Measurements from ENCODE around the gene HDHD2. TPM values are rescaled to one million over a fixed set of nuclear protein-coding genes. Genes with fewer than 3 reads are reported as not detected.
A peak's percentile ranks its signal among the peaks of the same experiment; 100 is the strongest.
"Not testable (repeated sequence)": the region's sequence is repeated elsewhere in the genome, so short reads cannot be mapped to it uniquely, and the experiment has no call there.

Gene HDHD2
- total RNA-seq, 6 experiments from 2014 or later, result 22.1 to 27.6 (median 23.3) TPM

DNA sequence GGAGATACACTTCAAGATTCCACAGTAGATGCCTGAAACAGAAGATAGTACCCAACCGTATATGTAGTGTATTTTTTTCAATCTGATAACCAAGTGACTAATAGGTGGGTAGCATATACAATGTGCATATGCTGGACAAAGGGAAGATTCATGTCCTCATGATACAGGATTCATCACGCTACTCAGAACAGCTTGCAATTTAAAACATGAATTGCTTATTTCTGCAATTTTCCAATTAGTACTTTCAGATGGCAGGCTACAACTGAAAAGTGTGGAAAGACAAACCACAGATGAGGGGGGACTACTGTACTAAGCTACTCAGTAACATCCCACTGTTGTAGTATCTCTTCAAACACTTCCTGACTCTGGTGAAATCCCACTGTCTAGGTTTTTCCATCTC, 22.2 kb upstream of the HDHD2 start:
- no peaks in the 10 kb centered on the region for H3K27me3 Mint-ChIP-seq (ENCODE audit: insufficient read depth)
- H3K36me3 Mint-ChIP-seq (ENCODE audit: low read depth), result no peaks in the 10 kb centered on the region
- H3K4me3 Mint-ChIP-seq, result no peak overlapping the region
- H3K9me3 Mint-ChIP-seq, result no peaks in the 10 kb centered on the region
- H3K27ac Mint-ChIP-seq, result no peak overlapping the region
- DNase-seq, result no peak
- TF ChIP-seq, protein P1, sequence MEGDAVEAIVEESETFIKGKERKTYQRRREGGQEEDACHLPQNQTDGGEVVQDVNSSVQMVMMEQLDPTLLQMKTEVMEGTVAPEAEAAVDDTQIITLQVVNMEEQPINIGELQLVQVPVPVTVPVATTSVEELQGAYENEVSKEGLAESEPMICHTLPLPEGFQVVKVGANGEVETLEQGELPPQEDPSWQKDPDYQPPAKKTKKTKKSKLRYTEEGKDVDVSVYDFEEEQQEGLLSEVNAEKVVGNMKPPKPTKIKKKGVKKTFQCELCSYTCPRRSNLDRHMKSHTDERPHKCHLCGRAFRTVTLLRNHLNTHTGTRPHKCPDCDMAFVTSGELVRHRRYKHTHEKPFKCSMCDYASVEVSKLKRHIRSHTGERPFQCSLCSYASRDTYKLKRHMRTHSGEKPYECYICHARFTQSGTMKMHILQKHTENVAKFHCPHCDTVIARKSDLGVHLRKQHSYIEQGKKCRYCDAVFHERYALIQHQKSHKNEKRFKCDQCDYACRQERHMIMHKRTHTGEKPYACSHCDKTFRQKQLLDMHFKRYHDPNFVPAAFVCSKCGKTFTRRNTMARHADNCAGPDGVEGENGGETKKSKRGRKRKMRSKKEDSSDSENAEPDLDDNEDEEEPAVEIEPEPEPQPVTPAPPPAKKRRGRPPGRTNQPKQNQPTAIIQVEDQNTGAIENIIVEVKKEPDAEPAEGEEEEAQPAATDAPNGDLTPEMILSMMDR (IDR thresholded peaks at IDR 0.05), result no peak
- no peaks in the 10 kb centered on the region for H3K4me1 Mint-ChIP-seq (ENCODE audit: low read depth)

DNA sequence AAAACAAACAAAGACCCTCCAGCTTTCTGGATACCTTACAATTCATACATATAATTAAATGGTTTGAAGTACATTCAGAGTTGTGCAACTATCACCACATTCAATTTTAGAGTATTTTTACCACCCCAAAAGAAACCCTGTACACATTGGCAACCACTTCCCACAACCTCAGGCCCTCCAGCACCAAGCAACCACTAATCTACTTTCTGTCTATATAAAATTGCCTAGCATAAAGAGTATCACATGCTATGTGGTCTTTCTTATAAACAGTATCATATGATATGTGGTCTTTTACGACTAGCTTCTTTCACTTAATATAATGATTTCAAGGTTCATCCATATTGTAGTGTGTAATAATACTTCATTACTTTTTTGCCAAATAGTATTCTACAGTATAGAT, 18.6 kb upstream of the HDHD2 start:
- H3K4me1 Mint-ChIP-seq (ENCODE audit: low read depth), result peaks cover 22% of the 10 kb centered on the region
- no peak overlapping the region for H3K4me3 Mint-ChIP-seq
- TF ChIP-seq, protein P1 (IDR thresholded peaks at IDR 0.05), result no peak
- peaks cover 2% of the 10 kb centered on the region for H3K27me3 Mint-ChIP-seq (ENCODE audit: insufficient read depth)
- no peak for DNase-seq
- no peaks in the 10 kb centered on the region for H3K9me3 Mint-ChIP-seq
- H3K27ac Mint-ChIP-seq, result no peak overlapping the region
- no peaks in the 10 kb centered on the region for H3K36me3 Mint-ChIP-seq (ENCODE audit: low read depth)

DNA sequence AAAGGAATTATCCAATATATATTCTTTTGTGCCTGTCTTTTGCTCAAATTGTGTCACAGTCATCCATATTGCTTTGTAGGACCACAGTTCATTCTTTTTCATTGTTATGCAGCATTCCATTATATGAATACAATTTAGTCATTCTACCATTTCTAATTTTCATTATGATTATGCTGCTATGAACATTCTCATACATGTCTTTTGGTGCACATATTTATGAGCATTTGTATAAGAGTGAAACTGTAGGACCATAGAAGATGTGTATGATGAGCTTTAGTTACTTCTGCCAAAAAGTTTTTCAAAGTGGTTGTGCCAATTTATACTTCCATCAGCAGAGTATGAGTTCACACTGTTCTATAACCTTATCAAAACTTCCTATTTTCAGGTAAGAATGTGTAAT, 18.2 kb upstream of the HDHD2 start:
- H3K27me3 Mint-ChIP-seq (ENCODE audit: insufficient read depth), result peaks cover 2% of the 10 kb centered on the region
- peaks cover 26% of the 10 kb centered on the region for H3K4me1 Mint-ChIP-seq (ENCODE audit: low read depth)
- H3K27ac Mint-ChIP-seq, result no peak overlapping the region
- TF ChIP-seq, protein P1 (IDR thresholded peaks at IDR 0.05), result no peak
- no peak overlapping the region for H3K4me3 Mint-ChIP-seq
- H3K9me3 Mint-ChIP-seq, result no peaks in the 10 kb centered on the region
- no peak for DNase-seq
- no peaks in the 10 kb centered on the region for H3K36me3 Mint-ChIP-seq (ENCODE audit: low read depth)

DNA sequence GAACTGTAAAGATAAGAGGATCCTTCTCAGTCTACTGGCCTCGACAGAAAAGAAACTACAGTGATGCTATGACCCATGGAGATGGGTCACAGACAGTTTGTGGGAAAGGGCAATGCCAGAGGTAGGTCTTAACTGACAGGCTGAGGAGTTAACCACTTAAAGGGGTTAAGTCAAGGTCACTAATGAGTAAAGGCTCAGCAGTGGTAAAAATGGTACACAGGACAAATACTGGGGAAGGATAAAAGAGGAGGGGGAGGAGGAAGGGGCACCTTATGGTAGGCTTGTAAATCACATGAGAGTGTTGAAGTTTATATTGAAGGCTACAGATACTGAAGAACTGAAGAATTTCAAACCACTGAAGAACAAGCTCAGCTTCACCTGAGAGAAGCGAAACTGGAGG, 16.0 kb upstream of the HDHD2 start:
- DNase-seq, result no peak
- Mint-ChIP-seq H3K27ac (peak overlapping the region; percentile 28), H3K9me3 (no peaks in the 10 kb centered on the region), H3K27me3 (ENCODE audit: insufficient read depth) (peaks cover 2% of the 10 kb centered on the region), H3K4me3 (no peak overlapping the region), H3K36me3 (ENCODE audit: low read depth) (no peaks in the 10 kb centered on the region), H3K4me1 (ENCODE audit: low read depth) (peaks cover 39% of the 10 kb centered on the region)
- TF ChIP-seq, protein P1 (IDR thresholded peaks at IDR 0.05), result no peak

DNA sequence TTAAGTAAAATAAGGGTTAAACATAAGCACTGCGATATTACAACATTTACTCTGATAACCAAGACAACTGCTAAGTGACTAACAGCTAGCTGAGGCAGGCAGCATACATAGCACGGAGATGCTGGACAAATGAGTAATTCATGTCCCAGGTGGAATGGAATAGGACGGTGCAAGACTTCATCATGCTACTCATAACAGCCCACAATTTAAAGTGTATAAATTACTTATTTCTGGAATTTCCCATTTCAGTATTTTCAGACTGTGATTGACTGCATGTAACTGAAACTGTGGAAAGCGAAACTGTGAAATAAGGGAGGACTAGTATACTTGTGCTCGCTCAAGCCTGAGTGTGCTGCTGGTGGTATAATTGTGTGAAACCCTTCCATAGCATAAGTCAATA, 12.9 kb upstream of the HDHD2 start:
- H3K4me1 Mint-ChIP-seq (ENCODE audit: low read depth), result peaks cover 46% of the 10 kb centered on the region
- TF ChIP-seq, protein P1 (IDR thresholded peaks at IDR 0.05), result no peak
- peaks cover 2% of the 10 kb centered on the region for H3K27me3 Mint-ChIP-seq (ENCODE audit: insufficient read depth)
- DNase-seq, result peak; percentile 76
- peak overlapping the region; percentile 81 for H3K27ac Mint-ChIP-seq
- peaks cover 7% of the 10 kb centered on the region for H3K36me3 Mint-ChIP-seq (ENCODE audit: low read depth)
- peak overlapping the region; percentile 60 for H3K4me3 Mint-ChIP-seq
- no peaks in the 10 kb centered on the region for H3K9me3 Mint-ChIP-seq

DNA sequence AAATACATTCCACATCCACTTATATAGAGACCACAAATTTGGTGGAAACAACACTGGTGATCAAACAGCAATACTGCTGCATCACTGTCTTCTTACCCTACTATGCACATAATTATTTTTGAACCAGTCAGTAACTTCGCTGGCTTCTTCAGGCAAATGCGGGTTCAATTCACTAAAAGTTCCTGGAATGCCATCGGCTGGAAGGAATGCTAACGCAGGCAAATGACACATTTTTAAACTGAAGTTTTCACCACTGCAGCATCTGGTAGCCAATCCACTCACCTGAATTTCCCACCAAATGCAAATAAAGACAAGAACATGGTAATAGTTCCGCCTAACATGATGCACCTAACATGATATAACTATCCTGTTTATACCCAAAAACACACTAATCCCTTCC, 10.0 kb upstream of the HDHD2 start:
- Mint-ChIP-seq H3K36me3 (ENCODE audit: low read depth) (peaks cover 7% of the 10 kb centered on the region), H3K4me3 (no peak overlapping the region), H3K4me1 (ENCODE audit: low read depth) (peaks cover 34% of the 10 kb centered on the region), H3K27ac (no peak overlapping the region), H3K27me3 (ENCODE audit: insufficient read depth) (no peaks in the 10 kb centered on the region), H3K9me3 (no peaks in the 10 kb centered on the region)
- TF ChIP-seq, protein P1 (IDR thresholded peaks at IDR 0.05), result no peak
- no peak for DNase-seq

DNA sequence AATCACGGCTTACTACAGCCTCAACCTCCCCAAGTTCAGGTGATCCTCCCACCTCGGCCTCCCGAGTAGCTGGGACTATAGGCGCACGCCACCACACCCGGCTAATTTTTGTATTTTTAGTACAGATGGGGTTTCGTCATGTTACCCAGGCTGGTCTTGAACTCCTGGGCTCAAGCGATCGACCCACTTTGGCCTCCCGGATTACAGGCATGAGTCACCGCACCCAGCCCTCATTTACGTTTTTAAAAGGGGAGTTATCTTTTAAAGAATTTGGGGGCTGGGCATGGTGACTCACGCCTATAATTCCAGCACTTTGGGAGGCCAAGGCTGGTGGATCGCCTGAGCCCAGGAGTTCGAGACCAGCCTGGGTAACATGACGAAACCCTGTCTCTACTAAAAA, 8.1 kb upstream of the HDHD2 start:
- not testable (repeated sequence) for H3K9me3 Mint-ChIP-seq; H3K27me3 Mint-ChIP-seq (ENCODE audit: insufficient read depth); DNase-seq; H3K4me3 Mint-ChIP-seq; H3K27ac Mint-ChIP-seq
- Mint-ChIP-seq H3K4me1 (ENCODE audit: low read depth) (peaks cover 20% of the 10 kb centered on the region), H3K36me3 (ENCODE audit: low read depth) (peaks cover 16% of the 10 kb centered on the region)

All from HFFc6 (cell line).